ENCODE results near the gene CUEDC1. TPM values are rescaled to one million over a fixed set of nuclear protein-coding genes. Genes with fewer than 3 reads are reported as not detected.

CUEDC1 gene
- total and polyA plus RNA-seq, 2 of the 13 experiments (the other 11 are each of a cell fraction or from before 2014, with no cell fraction given), result 7.4 to 12.9 TPM

DNA sequence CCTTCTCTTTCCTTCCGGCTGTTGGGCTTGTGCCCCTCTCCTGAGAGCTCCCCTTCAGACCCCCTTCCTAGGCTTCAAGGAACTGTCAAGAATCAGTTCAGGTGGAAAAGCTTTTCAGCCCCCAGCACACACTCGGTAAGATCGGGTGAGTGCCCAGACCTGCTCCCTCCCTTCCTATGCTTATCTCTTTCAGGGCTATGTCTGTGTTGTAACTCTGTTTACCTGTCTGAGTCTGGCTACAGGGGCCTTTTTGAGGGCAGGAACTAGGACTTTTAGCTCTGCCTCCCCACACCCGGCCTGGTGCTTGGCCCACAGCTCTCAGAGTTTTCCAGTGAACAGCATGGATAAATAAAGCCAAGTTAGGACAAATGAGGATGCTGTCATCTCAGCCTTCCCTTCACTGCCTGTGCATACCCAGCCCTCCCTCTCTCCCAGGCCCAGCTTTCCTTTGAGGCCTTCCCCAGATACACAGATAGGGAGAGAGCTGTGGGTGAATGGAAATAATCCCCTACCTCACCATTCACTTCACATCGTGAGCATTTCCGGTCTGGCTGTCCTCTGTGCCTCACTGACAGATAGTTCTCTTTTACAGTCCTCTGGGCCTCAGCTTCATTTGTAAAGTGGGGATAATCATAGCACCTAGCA, 99.7 kb downstream of the CUEDC1 start (continued):
- TF ChIP-seq, protein P1, sequence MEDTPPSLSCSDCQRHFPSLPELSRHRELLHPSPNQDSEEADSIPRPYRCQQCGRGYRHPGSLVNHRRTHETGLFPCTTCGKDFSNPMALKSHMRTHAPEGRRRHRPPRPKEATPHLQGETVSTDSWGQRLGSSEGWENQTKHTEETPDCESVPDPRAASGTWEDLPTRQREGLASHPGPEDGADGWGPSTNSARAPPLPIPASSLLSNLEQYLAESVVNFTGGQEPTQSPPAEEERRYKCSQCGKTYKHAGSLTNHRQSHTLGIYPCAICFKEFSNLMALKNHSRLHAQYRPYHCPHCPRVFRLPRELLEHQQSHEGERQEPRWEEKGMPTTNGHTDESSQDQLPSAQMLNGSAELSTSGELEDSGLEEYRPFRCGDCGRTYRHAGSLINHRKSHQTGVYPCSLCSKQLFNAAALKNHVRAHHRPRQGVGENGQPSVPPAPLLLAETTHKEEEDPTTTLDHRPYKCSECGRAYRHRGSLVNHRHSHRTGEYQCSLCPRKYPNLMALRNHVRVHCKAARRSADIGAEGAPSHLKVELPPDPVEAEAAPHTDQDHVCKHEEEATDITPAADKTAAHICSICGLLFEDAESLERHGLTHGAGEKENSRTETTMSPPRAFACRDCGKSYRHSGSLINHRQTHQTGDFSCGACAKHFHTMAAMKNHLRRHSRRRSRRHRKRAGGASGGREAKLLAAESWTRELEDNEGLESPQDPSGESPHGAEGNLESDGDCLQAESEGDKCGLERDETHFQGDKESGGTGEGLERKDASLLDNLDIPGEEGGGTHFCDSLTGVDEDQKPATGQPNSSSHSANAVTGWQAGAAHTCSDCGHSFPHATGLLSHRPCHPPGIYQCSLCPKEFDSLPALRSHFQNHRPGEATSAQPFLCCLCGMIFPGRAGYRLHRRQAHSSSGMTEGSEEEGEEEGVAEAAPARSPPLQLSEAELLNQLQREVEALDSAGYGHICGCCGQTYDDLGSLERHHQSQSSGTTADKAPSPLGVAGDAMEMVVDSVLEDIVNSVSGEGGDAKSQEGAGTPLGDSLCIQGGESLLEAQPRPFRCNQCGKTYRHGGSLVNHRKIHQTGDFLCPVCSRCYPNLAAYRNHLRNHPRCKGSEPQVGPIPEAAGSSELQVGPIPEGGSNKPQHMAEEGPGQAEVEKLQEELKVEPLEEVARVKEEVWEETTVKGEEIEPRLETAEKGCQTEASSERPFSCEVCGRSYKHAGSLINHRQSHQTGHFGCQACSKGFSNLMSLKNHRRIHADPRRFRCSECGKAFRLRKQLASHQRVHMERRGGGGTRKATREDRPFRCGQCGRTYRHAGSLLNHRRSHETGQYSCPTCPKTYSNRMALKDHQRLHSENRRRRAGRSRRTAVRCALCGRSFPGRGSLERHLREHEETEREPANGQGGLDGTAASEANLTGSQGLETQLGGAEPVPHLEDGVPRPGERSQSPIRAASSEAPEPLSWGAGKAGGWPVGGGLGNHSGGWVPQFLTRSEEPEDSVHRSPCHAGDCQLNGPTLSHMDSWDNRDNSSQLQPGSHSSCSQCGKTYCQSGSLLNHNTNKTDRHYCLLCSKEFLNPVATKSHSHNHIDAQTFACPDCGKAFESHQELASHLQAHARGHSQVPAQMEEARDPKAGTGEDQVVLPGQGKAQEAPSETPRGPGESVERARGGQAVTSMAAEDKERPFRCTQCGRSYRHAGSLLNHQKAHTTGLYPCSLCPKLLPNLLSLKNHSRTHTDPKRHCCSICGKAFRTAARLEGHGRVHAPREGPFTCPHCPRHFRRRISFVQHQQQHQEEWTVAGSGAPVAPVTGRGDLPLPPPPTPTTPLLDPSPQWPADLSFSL (CRISPR knock-in tag; IDR thresholded peaks at IDR 0.05), result no peak
- TF ChIP-seq, protein P2, sequence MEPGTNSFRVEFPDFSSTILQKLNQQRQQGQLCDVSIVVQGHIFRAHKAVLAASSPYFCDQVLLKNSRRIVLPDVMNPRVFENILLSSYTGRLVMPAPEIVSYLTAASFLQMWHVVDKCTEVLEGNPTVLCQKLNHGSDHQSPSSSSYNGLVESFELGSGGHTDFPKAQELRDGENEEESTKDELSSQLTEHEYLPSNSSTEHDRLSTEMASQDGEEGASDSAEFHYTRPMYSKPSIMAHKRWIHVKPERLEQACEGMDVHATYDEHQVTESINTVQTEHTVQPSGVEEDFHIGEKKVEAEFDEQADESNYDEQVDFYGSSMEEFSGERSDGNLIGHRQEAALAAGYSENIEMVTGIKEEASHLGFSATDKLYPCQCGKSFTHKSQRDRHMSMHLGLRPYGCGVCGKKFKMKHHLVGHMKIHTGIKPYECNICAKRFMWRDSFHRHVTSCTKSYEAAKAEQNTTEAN (CRISPR knock-in tag; conservative IDR thresholded peaks at IDR 0.05), result peak; percentile 90
- TF ChIP-seq, protein P3, sequence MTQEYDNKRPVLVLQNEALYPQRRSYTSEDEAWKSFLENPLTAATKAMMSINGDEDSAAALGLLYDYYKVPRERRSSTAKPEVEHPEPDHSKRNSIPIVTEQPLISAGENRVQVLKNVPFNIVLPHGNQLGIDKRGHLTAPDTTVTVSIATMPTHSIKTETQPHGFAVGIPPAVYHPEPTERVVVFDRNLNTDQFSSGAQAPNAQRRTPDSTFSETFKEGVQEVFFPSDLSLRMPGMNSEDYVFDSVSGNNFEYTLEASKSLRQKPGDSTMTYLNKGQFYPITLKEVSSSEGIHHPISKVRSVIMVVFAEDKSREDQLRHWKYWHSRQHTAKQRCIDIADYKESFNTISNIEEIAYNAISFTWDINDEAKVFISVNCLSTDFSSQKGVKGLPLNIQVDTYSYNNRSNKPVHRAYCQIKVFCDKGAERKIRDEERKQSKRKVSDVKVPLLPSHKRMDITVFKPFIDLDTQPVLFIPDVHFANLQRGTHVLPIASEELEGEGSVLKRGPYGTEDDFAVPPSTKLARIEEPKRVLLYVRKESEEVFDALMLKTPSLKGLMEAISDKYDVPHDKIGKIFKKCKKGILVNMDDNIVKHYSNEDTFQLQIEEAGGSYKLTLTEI (CRISPR knock-in tag; conservative IDR thresholded peaks at IDR 0.05), result no peak
- TF ChIP-seq TGIF2 (CRISPR knock-in tag; IDR thresholded peaks at IDR 0.05) (peak; percentile 96), KDM2A (CRISPR knock-in tag; IDR thresholded peaks at IDR 0.05; ENCODE audit: borderline replicate concordance, low read depth) (no peak; the same call in 1 of the 2 replicates), REPIN1 (CRISPR knock-in tag; IDR thresholded peaks at IDR 0.05; ENCODE audit: borderline replicate concordance, low read depth) (peak; percentile 37; the same call in 1 of the 2 replicates), KLF15 (CRISPR knock-in tag; IDR thresholded peaks at IDR 0.05; ENCODE audit: borderline replicate concordance) (no peak), ETV6 (CRISPR knock-in tag; conservative IDR thresholded peaks at IDR 0.05) (no peak), ZNF616 (CRISPR knock-in tag; IDR thresholded peaks at IDR 0.05; ENCODE audit: low read depth) (no peak), SMAD9 (CRISPR knock-in tag; IDR thresholded peaks at IDR 0.05) (no peak), HNRNPK (IDR thresholded peaks at IDR 0.05; ENCODE audit: low read depth, low read length, poor library complexity, severe bottlenecking) (no peak), RFX3 (CRISPR knock-in tag; IDR thresholded peaks at IDR 0.05) (no peak), ZNF572 (CRISPR knock-in tag; IDR thresholded peaks at IDR 0.05) (no peak), MED13 (CRISPR knock-in tag; IDR thresholded peaks at IDR 0.05) (peak; percentile 66; the same call in 1 of the 2 replicates), HES4 (CRISPR knock-in tag; IDR thresholded peaks at IDR 0.05; ENCODE audit: borderline replicate concordance) (no peak), NCOA5 (CRISPR knock-in tag; IDR thresholded peaks at IDR 0.05) (no peak), ATRX (CRISPR knock-in tag; IDR thresholded peaks at IDR 0.05; ENCODE audit: borderline replicate concordance) (no peak), RFXANK (CRISPR knock-in tag; IDR thresholded peaks at IDR 0.05) (no peak)
- TF ChIP-seq, protein P4, sequence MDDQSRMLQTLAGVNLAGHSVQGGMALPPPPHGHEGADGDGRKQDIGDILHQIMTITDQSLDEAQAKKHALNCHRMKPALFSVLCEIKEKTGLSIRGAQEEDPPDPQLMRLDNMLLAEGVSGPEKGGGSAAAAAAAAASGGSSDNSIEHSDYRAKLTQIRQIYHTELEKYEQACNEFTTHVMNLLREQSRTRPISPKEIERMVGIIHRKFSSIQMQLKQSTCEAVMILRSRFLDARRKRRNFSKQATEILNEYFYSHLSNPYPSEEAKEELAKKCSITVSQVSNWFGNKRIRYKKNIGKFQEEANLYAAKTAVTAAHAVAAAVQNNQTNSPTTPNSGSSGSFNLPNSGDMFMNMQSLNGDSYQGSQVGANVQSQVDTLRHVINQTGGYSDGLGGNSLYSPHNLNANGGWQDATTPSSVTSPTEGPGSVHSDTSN (CRISPR knock-in tag; IDR thresholded peaks at IDR 0.05; ENCODE audit: borderline replicate concordance), result no peak

Data from HepG2 (cell line).